Fibroblast of mammary gland (primary cell): ENCODE measurements around the gene FH.
A peak's percentile ranks its signal among the peaks of the same experiment; 100 is the strongest.

Experiments
- DNase-seq: peaks from one replicate; pipeline ENCODE4 v3.0.0-alpha.2; 2010; ENCODE audit warnings: low read depth
- H3K4me3 ChIP-seq: 2 replicates; pipeline ENCODE4 v1.5.1; 2011; ENCODE audit warnings: low read depth, mild to moderate bottlenecking, low read length, moderate library complexity; ENCODE audit not compliant: control insufficient read depth
- CTCF ChIP-seq: conservative IDR thresholded peaks from 2 replicates; pipeline ENCODE4 v1.5.1; 2011; ENCODE audit warnings: low read depth, low read length, inconsistent platforms; ENCODE audit not compliant: control insufficient read depth, insufficient read depth

The FH gene

GRCh38 chr1:241503444-241503843 lies 16.1 kb downstream of the FH start:
- no peak overlapping the region for H3K4me3 ChIP-seq
- DNase-seq, result no peak
- TF ChIP-seq CTCF, result no peak

GRCh38 chr1:241499910-241500309 lies 19.6 kb downstream of the FH start:
- peak; percentile 61 for TF ChIP-seq CTCF
- DNase-seq, result peak; percentile 75
- H3K4me3 ChIP-seq, result no peak overlapping the region

- no peak overlapping the region for H3K4me3 ChIP-seq
- no peak for TF ChIP-seq CTCF
- no peak for DNase-seq
These were observed 23.8 kb downstream of the FH start for GRCh38 chr1:241495741-241496140.

GRCh38 chr1:241488739-241489138 lies 30.8 kb downstream of the FH start:
- DNase-seq, result no peak
- no peak overlapping the region for H3K4me3 ChIP-seq
- no peak for TF ChIP-seq CTCF

GRCh38 chr1:241485554-241485992 lies 34.0 kb downstream of the FH start:
- H3K4me3 ChIP-seq, result no peak overlapping the region
- peak; percentile 42 for DNase-seq
- peak; percentile 56 for TF ChIP-seq CTCF

GRCh38 chr1:241485145-241485544 lies 34.4 kb downstream of the FH start:
- no peak for TF ChIP-seq CTCF
- no peak overlapping the region for H3K4me3 ChIP-seq
- DNase-seq, result no peak

- peak; percentile 85 for DNase-seq
- no peak overlapping the region for H3K4me3 ChIP-seq
These were observed 36.7 kb downstream of the FH start for GRCh38 chr1:241482761-241483250.

More at GRCh38 chr1:241482761-241483250, 36.7 kb downstream of the FH start:
- no peak for TF ChIP-seq CTCF
